GM21619 (cell line): Measurements from ENCODE around the gene IL22RA1.

Experiments
- ATAC-seq: cut with Tn5 transposase; IDR thresholded peaks from one replicate; pipeline ENCODE4 v1.9.1; 2021; ENCODE audit not compliant: unreplicated experiment

The IL22RA1 gene

DNA sequence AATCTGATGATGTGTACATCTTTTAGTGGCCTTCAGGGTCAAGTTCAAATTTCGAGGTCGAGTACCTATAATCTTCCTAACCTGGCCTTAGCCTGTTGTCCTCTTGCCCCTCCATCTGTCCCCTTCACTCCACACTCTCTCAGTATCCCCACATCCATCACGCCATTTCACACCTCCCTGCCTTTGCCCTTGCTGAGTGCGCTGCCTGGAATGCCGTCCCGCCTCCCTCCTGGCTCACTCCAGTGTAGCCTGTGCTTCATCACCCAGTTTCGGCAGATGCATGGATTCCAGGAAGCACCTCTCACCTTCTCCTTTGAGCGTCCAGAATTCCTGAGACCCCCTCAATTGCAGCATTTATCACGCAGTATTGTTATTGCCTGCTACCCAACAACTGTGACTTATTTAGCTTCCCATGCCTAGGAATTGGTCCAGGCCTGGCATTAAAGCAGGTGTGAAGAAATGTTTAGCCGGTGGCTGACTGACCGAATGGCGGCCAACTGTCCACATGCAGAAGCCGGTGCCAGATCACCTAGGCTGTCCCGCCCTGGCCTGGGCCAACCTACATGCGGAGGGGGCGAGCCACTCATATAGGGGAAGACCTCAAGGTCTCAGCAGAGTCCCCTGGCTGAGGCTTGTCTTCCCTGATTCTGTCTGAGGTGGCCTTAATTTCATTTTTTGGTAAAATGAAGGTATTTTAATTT, 65.5 kb downstream of the IL22RA1 start:
- ATAC-seq: no peak

DNA sequence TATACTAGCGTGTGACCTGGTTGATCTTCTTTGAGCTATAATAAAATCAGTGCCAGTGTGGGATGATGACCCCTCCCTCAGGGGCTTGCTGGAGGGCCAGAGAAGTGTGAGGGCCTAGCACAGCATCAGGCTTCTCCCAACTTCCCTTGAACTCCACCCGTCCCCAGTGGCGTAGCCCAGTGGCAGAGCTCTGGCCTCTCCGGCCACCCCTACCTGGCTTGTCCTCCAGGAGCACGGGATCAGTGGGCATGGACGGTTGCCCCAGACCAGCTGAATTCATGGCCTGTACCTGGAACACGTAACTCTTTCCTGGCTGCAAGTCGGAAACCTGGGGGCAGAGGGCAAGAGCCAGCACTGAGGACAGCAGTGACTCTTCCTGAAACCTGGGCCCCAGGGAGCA, 67.0 kb downstream of the IL22RA1 start:
- ATAC-seq: no peak

- ATAC-seq: no peak
These were observed 67.4 kb downstream of the IL22RA1 start for GRCh38 chr1:24075590-24075854.

- no peak for ATAC-seq
These were observed 67.9 kb downstream of the IL22RA1 start for GRCh38 chr1:24074817-24075589.

DNA sequence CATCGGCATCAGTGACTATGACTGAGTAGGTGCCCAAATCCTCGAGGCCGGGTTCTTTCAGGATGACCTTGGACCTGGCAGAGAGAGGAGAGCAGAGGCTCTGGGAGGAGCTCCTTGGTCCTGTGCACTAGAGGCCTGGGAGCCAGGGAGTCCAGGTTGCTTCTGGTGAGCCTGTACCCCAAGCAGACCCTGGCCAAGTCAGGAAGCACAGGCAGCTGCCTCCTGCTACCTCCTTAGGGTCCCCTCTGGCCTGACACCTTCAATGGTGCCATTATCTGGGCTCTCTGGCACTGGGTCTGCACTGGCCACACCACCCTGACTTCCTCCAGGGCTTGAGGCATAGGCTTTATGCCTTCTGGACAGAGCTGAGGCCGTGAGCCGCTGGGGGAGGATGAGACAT, 68.7 kb downstream of the IL22RA1 start:
- no peak for ATAC-seq

DNA sequence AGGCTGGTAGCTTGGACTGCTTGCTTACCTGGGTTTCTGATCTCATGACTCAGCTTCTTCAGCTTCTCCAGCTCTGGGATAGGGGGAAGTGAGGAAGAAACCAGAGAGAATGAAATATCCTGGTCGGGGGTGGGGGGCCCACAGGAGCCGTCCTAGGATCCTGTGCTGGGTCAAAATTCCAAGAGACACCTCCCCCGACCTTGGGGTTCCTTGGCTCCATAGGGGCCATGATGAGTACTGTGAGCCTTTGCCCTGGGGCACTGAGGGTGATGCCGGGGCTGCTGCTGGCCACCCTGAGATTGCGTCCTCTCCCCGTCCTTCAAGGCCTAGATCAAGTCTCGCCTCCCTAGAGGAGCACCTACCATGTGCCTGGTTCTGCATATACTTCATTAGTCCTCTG, 71.0 kb downstream of the IL22RA1 start:
- no peak for ATAC-seq

DNA sequence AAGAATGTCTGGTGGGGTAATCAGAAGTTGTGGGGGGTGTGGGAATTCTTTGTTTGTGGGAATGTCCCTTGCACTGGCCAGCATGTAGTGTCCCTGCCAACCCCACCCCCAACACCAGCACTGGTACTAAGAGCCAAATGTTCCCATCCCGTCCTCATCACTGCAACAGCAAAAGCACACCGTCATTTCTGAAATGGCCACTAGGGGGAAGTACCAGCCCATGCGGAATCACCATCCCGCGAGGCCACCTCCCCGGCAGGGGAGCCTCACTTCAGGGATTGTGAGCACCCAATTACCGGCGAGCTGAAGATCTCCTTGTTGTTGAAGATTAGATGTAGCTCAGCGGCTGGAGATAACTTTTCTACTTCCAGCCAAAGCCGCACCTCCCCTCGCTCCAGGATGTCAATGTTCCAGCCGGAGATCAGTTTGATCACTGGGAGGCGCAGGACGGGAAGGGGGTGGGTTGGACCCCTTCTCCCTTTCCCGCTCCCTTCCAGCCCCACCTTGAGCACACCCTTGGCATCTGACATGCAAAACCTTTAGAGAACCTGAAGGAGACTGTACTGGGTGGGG, 72.0 kb downstream of the IL22RA1 start:
- no peak for ATAC-seq

- no peak for ATAC-seq
These were observed 73.1 kb downstream of the IL22RA1 start for GRCh38 chr1:24069817-24070216.
